GM12801 (cell line): ENCODE measurements around the gene TNF.

ENCODE experiments used
- TF ChIP-seq, protein P1 (sequence below): IDR thresholded peaks from one replicate; pipeline ENCODE4 v1.5.1; 2011; ENCODE audit warnings: control low read depth; ENCODE audit not compliant: insufficient read length; ENCODE audit errors: extremely low read depth

The TNF gene

DNA sequence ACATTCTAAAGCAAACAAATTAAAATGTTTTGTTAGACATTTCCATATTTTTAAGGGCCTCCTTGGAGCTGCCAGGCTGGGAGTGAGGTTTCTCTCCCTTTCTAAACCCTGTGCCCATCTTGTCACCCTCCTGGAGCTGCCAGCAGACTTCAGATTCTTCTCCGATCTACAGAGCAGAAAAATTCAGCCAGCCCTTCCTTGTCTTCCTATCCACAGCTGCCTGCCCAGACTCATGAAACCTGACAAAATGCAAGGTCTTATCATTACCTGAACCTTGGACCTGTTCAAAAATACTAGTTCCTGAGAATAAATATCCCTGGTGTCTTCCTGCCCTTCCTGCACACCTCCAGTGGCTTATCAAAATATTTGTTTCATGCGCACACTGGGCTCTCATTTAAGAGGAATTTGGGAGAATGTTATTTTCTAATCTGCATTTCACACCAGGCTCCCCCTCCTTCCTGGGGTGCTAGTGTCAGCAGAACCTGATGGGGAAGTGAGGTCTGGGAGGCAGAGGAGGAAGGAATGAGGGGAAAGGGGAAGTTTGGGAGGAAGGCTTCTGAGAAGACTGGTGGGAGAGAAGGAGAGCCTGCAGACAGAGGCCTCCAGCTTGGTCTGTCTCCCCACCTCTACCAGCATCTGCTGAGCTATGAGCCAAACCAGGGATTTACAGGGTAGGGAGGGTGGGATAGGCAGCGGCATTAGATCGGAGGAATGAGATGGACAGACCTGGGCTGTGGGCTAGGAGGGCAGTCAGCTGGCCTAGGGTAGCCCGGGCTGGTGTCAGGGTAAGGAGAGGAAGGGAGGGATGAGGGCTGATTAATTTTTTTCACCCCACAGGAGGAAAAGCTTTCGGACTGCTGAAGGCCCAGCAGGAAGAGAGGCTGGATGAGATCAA lies 39.6 kb downstream of the TNF start, which contains the start of gene AIF1:
TSS of gene AIF1 (plus strand) at position 551 of the 895 bp plus-strand sequence. CDS start at position 647, 96 bp downstream.
- TF ChIP-seq, protein P1, sequence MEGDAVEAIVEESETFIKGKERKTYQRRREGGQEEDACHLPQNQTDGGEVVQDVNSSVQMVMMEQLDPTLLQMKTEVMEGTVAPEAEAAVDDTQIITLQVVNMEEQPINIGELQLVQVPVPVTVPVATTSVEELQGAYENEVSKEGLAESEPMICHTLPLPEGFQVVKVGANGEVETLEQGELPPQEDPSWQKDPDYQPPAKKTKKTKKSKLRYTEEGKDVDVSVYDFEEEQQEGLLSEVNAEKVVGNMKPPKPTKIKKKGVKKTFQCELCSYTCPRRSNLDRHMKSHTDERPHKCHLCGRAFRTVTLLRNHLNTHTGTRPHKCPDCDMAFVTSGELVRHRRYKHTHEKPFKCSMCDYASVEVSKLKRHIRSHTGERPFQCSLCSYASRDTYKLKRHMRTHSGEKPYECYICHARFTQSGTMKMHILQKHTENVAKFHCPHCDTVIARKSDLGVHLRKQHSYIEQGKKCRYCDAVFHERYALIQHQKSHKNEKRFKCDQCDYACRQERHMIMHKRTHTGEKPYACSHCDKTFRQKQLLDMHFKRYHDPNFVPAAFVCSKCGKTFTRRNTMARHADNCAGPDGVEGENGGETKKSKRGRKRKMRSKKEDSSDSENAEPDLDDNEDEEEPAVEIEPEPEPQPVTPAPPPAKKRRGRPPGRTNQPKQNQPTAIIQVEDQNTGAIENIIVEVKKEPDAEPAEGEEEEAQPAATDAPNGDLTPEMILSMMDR: no peak

DNA sequence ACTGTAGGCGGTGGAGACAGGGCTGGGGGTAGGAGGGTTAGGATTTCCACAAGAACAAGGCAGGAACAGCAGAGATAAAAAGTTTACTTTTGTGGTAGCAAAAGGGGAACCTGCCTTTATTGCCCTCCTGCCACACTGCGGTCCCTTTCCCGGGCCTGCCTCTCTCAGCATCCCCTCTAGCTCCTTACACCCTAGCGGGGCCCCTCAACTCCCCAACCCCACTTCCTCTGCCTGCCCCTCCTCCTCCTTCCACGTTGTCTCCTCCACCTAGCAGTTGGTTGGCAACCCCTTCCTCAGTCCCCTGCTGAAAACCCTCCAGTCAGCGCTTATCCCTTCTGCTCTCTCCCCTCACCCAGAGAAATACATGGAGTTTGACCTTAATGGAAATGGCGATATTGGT lies 40.4 kb downstream of the TNF start:
- TF ChIP-seq, protein P1: no peak

DNA sequence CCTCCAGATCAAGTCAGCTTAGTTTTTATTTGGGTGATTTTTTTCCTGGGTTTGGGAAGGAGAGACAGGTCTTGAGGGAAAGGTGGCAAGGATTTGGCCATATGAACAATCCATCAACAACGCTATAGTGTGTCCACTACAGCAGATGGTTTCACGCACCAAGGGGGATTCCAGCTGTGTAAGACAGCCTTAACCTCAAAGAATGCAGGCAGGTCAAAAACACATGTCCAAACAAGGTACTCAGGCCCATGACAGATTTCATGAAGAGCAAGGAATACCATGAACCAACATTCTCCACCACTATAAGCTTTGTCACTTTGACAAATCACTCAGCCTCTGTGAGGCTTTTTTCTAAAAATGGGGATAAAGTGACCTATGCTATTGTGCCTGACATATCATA lies 41.6 kb downstream of the TNF start:
- TF ChIP-seq, protein P1: no peak

DNA sequence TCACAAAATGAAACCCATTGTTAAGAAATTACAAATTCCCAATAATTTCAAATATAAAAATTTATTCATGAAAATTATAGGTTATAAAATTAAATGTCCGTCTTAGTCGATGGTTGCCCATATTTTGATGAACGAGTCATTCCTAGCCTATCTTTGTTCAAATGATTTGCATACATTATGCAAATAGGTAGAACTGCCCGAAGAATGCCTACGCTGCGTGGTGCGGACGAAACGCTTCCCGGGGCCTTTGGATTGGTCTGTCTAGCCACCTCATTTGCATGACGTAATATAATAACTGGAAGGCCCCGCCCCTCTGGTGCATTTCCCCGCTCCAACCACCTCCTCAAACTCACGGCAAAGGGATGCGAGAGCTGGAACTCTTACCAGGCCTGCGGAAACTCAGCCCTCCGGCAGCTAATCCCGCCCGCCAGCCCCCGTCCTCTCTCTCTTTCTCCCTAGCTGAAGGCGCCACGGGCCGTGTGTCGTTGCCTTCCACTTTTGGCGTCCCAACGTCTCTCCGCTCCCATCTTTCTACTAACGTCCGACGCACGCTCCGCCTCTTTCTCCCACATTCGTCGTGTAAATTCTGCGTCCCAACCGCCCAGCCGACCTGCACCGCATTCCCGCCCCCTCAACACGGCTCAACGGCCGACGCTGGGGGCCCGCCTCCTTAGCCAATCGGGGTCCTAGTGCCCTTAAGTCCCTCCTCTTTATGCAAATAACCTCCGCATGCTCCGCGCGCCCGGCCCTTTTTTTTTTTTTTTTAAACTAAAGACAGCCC lies 44.6 kb downstream of the TNF start:
- TF ChIP-seq, protein P1: no peak

DNA sequence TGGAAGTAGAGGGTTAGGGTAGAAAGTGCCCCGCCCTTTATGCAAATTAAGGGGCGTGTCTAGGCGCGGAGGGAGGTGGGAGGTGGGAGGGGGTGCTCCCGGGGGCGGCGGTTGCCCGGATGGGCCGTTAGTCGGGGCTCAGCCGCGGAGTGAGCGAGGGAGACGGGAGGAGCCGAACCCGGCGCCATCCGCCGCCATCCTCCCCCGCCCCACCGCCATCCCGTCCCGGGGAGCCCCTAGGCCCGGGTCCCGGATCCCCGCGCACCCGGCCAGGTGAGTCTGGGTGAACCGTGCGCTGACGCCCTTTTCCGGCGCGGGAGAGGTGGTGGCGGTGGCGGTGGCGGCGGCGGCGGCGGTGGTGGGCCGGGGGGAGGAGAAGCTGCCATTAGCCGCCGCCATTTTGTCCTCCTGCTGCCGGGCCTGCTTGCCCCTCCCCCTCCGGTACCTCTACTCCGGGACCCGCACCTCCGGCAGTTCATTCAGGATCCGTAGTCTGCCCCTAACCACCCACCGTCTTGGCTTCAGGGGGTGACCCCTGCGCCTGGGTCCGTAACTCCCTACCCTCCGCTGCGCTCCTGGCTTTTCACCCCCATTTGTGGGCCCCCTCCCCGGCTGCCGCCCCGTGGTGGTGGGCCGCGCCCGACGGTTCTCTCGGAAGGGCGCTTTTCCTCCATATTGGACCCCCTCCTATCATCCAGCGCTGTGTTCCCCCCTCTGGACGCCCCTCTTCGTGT lies 45.4 kb downstream of the TNF start, which contains the start of gene PRRC2A:
TSS of gene PRRC2A (plus strand) at position 130 of the 734 bp plus-strand sequence. CDS start 2,075 bp downstream, outside the sequence.
- TF ChIP-seq, protein P1: no peak

DNA sequence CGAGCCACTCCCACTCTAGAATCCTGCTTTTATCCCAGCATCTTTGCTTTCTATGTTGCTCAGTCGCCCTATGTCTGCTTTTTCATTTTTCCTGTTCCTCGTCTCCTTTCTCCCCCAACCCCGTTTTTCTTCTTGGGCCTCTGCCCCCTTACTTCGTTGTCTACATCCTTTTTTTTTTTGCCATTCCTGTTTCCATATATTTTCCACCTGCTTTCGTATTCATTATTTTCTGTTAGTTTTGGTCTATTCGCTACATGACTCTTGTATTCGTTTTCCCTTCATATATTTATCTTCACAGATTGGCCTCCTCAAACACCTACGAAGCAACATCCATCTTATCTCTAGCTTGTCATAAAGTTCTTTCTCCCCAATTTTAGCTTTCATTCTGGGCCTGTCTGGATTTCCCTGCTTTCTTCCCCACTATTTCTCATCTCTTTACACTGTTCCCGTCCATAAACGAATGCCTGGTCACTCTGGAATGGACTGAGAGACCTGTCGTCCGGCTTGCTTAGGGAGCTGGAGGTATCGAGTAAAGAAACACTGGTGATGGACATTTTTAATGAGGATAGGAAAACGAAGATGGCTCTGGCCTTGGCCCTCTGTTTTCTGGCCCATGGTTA lies 46.1 kb downstream of the TNF start:
- TF ChIP-seq, protein P1: no peak

DNA sequence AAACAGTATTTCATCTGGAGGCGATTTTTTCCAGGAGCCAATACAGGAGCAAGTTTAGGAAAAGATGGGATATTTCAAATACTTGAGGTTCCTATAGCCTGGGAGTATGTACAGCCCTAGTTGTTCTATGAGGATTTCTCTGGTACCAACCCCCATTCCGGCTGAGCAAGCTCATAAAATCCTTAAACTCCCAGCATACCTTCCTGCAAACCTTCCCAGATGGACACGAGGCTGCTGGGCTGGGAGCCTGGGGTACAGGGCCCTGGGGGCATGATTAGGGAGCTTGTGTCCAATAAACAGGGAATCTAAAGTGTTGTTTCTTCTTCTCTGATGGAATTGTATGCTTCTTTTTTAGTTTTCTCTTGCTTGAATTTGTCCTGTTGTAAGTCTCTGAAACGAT lies 46.6 kb downstream of the TNF start:
- TF ChIP-seq, protein P1: no peak
